Tibial nerve (tissue), 3 donors: ENCODE results near the gene HSF5.
A peak's percentile ranks its signal among the peaks of the same experiment; 100 is the strongest.

ENCODE experiments used
- CTCF ChIP-seq, 5 experiments: fragments of 200-600 bp in 3 of 5; fragments of 450-650 bp in 2 of 5; sonication (generic) in 3 of 5; IDR thresholded peaks; one replicate each; pipeline ENCODE4 v1.5.1; 2016 to 2019; ENCODE audit warnings: antibody characterized with exemption in 5 of 5, mild to moderate bottlenecking in 3 of 5, moderate library complexity in 2 of 5
- POLR2A ChIP-seq, 2 donors: fragments of 450-650 bp; IDR thresholded peaks; one replicate each; pipeline ENCODE4 v1.6.1; 2017; ENCODE audit warnings: antibody characterized with exemption in 2 of 2, mild to moderate bottlenecking in 2 of 2, moderate library complexity in 2 of 2

- TF ChIP-seq CTCF (IDR thresholded peaks at IDR 0.05) = peak; percentile 68 to 81 (median 78)
- TF ChIP-seq POLR2A (IDR thresholded peaks at IDR 0.05) = no peak
Observed at GRCh38 chr17:58417300-58418092, 70.7 kb downstream of the HSF5 start, which contains the start of gene RNF43.
